Thymus (tissue), 11 donors: ENCODE measurements around the gene ZNF354B. TPM values are rescaled to one million over a fixed set of nuclear protein-coding genes. Genes with fewer than 3 reads are reported as not detected.
"Not testable (repeated sequence)": the region's sequence is repeated elsewhere in the genome, so short reads cannot be mapped to it uniquely, and the experiment has no call there.

Experiments used
- DNase-seq, 9 donors: peaks; one replicate each; pipeline ENCODE4 v3.0.0-alpha.2; 2013; ENCODE audit warnings: low spot score in 9 of 9, low read depth in 6 of 9, missing footprints in 1 of 9
- H3K27ac ChIP-seq, 2 donors: one replicate each; pipeline ENCODE4 v1.5.1; 2013; ENCODE audit warnings: control low read depth in 1 of 2, low read depth in 1 of 2, low read length in 1 of 2, mild to moderate bottlenecking in 1 of 2, moderate library complexity in 1 of 2
- H3K27me3 ChIP-seq, 2 donors: one replicate each; pipeline ENCODE4 v1.5.1; 2013; ENCODE audit warnings: low read length in 1 of 2; ENCODE audit not compliant: control insufficient read depth in 2 of 2, insufficient read depth in 1 of 2
- H3K36me3 ChIP-seq, 2 donors: one replicate each; pipeline ENCODE4 v1.5.1; 2013; ENCODE audit warnings: low read length in 1 of 2, mild to moderate bottlenecking in 1 of 2, moderate library complexity in 1 of 2; ENCODE audit not compliant: control insufficient read depth in 2 of 2, insufficient read depth in 2 of 2
- H3K4me1 ChIP-seq, 2 donors: one replicate each; pipeline ENCODE4 v1.5.1; 2013; ENCODE audit warnings: low read length in 2 of 2; ENCODE audit not compliant: control insufficient read depth in 2 of 2, insufficient read depth in 2 of 2
- H3K4me3 ChIP-seq, 2 donors: one replicate each; pipeline ENCODE4 v1.5.1; 2013; ENCODE audit warnings: low read length in 2 of 2, control low read depth in 1 of 2, mild to moderate bottlenecking in 1 of 2
- H3K9me3 ChIP-seq, 2 donors: one replicate each; pipeline ENCODE4 v1.5.1; 2013; ENCODE audit warnings: low read length in 1 of 2, mild to moderate bottlenecking in 1 of 2; ENCODE audit not compliant: control insufficient read depth in 2 of 2, insufficient read depth in 1 of 2
- WGBS: extraction: QIAGEN DNeasy Blood & Tissue Kit; methylation state at CpG from one replicate; pipeline ENCODE4 v1.1.7; 2013; 5-methylcytosine and 5-hydroxymethylcytosine counted together
- polyA plus RNA-seq: library from polyadenylated mRNA; stranded (reverse); fragments of 200-250 nt; gene quantifications from one replicate; pipeline ENCODE4 v1.2.3, GENCODE V29; 2013
- total RNA-seq: library from RNA; stranded (reverse); fragments of 120-200 nt; gene quantifications from one replicate; pipeline ENCODE4 v1.2.4, GENCODE V29; 2013
- donor health status: healthy.

ZNF354B gene
- total and polyA plus RNA-seq, 2 donors: 11.9 to 18.6 TPM

GRCh38 chr5:178861627-178862026, 1.9 kb downstream of the ZNF354B start:
- H3K9me3 ChIP-seq: no peaks in the 10 kb centered on the region
- DNase-seq: no peak
- 99% methylated on average over 8 of the region's 8 CpGs for WGBS
- no peaks in the 10 kb centered on the region for H3K27me3 ChIP-seq
- H3K4me3 ChIP-seq: no peak overlapping the region
- no peak overlapping the region for H3K27ac ChIP-seq
- H3K4me1 ChIP-seq: no peaks in the 10 kb centered on the region
- peaks cover 11% of the 10 kb centered on the region in 2 donors for H3K36me3 ChIP-seq

- WGBS: 82% methylated on average over 4 of the region's 4 CpGs
- Histone ChIP-seq H3K9me3 (peaks cover 2 to 6% of the 10 kb centered on the region in 2 donors), H3K4me3 (no peak overlapping the region), H3K27me3 (no peaks in the 10 kb centered on the region), H3K4me1 (no peaks in the 10 kb centered on the region), H3K36me3 (peaks cover 47 to 53% of the 10 kb centered on the region in 2 donors), H3K27ac (no peak overlapping the region)
- DNase-seq: no peak
Observed at GRCh38 chr5:178866946-178867345, 7.2 kb downstream of the ZNF354B start.

GRCh38 chr5:178869577-178869976, 9.8 kb downstream of the ZNF354B start:
- H3K27ac ChIP-seq: no peak overlapping the region
- H3K4me1 ChIP-seq: no peaks in the 10 kb centered on the region
- H3K36me3 ChIP-seq: peaks cover 43 to 49% of the 10 kb centered on the region in 2 donors
- DNase-seq: no peak
- no peak overlapping the region for H3K4me3 ChIP-seq
- WGBS: 97% methylated on average over 8 of the region's 8 CpGs
- H3K27me3 ChIP-seq: no peaks in the 10 kb centered on the region
- H3K9me3 ChIP-seq: peaks cover 4 to 10% of the 10 kb centered on the region in 2 donors

GRCh38 chr5:178870411-178870810, 10.7 kb downstream of the ZNF354B start:
- Histone ChIP-seq H3K27ac (no peak overlapping the region), H3K27me3 (no peaks in the 10 kb centered on the region), H3K4me1 (no peaks in the 10 kb centered on the region), H3K4me3 (no peak overlapping the region), H3K9me3 (peaks cover 8 to 16% of the 10 kb centered on the region in 2 donors), H3K36me3 (peaks cover 51 to 56% of the 10 kb centered on the region in 2 donors)
- WGBS: over 99% methylated on average over 8 of the region's 8 CpGs
- DNase-seq: no peak

- no peaks in the 10 kb centered on the region for H3K4me1 ChIP-seq
- 92% methylated on average over 1 of the region's 1 CpG for whole genome bisulfite sequencing
- peaks cover 16 to 26% of the 10 kb centered on the region in 2 donors for H3K9me3 ChIP-seq
- no peak overlapping the region for H3K27ac ChIP-seq
- H3K36me3 ChIP-seq: peaks cover 51 to 60% of the 10 kb centered on the region in 2 donors
- DNase-seq: no peak
- no peaks in the 10 kb centered on the region for H3K27me3 ChIP-seq
- H3K4me3 ChIP-seq: no peak overlapping the region
Observed at GRCh38 chr5:178872302-178872701, 12.5 kb downstream of the ZNF354B start.

- not testable (repeated sequence) for H3K27me3 ChIP-seq, H3K27ac ChIP-seq, DNase-seq, H3K4me1 ChIP-seq, H3K4me3 ChIP-seq
- Histone ChIP-seq H3K36me3 (peaks cover 8 to 31% of the 10 kb centered on the region in 2 donors), H3K9me3 (peaks cover 3 to 29% of the 10 kb centered on the region in 2 donors)
- 98% methylated on average over 4 of the region's 4 CpGs for WGBS
Observed at GRCh38 chr5:178883115-178883694, 23.5 kb downstream of the ZNF354B start.

- Histone ChIP-seq H3K27ac (no peak overlapping the region), H3K36me3 (peaks cover 8 to 32% of the 10 kb centered on the region in 2 donors), H3K4me3 (no peak overlapping the region), H3K9me3 (peaks cover 3 to 24% of the 10 kb centered on the region in 2 donors), H3K4me1 (no peaks in the 10 kb centered on the region), H3K27me3 (no peaks in the 10 kb centered on the region)
- 97% methylated on average over 6 of the region's 6 CpGs for WGBS
- no peak for DNase-seq
Observed at GRCh38 chr5:178883815-178884430, 24.2 kb downstream of the ZNF354B start.

- peak within 1 kb of the TSS; percentile 36 to 54 for H3K4me3 ChIP-seq
- peaks cover 1 to 9% of the 10 kb centered on the region in 2 donors for H3K9me3 ChIP-seq
- peak in 3 of 9 donors; percentile 7 to 27 (median 14) for DNase-seq
- peaks cover 3 to 15% of the 10 kb centered on the region in 2 donors for H3K27me3 ChIP-seq
- 4% methylated on average over 79 of the region's 79 CpGs for WGBS
- peak within 1 kb of the TSS in 1 of 2 donors; percentile 5 for H3K27ac ChIP-seq
- no peaks in the 10 kb centered on the region for H3K36me3 ChIP-seq
- H3K4me1 ChIP-seq: no peaks in the 10 kb centered on the region
Observed at GRCh38 chr5:178895615-178896571, 36.1 kb downstream of the ZNF354B start, which contains the start of gene ZFP2. TSS of gene ZFP2 (plus strand) at chr5:178895913. CDS start at chr5:178931314, 35,401 bp downstream.
